IMR-90 (cell line): ENCODE measurements around the gene NTN4. TPM values are rescaled to one million over a fixed set of nuclear protein-coding genes. Genes with fewer than 3 reads are reported as not detected.
"Not testable (repeated sequence)": the region's sequence is repeated elsewhere in the genome, so short reads cannot be mapped to it uniquely, and the experiment has no call there.

Experiments
- ATAC-seq: fragments of 200-7000 bp; cut with Tn5 transposase; 2 replicates; pipeline ENCODE4 v1.9.1; 2020; ENCODE audit warnings: low read depth, mild to moderate bottlenecking, moderate library complexity
- BruUV-seq: library from RNA; stranded (reverse); fragments of 400-500 nt; replicated peaks from 2 replicates; lab custom pipeline; 2021; lab: Mats Ljungman, UMichigan
- CTCF ChIA-PET: fragments of 300-600 bp; formaldehyde crosslinking; extraction: SDS; loops from one replicate; lab custom pipeline; 2021; ENCODE audit warnings: antibody characterized with exemption; lab: Yijun Ruan, JAX
- POLR2A ChIA-PET: fragments of 300-600 bp; sonication (Branson Sonifier 250); formaldehyde crosslinking; loops from one replicate; lab custom pipeline; 2022; ENCODE audit warnings: antibody characterized with exemption; ENCODE audit not compliant: unreplicated experiment; lab: Charles Lee
- DNase-seq: peaks from one replicate; pipeline ENCODE4 v3.0.0; 2013
- H2AFZ ChIP-seq: replicated peaks from 2 replicates; pipeline ENCODE3; 2013; ENCODE audit warnings: low read length, mild to moderate bottlenecking; ENCODE audit not compliant: poor library complexity
- H2AK5ac ChIP-seq: 2 replicates; pipeline ENCODE4 v1.6.1; 2013; ENCODE audit warnings: low read depth, low read length, inconsistent platforms
- H2AK9ac ChIP-seq: replicated peaks from 2 replicates; pipeline ENCODE3; 2013; ENCODE audit warnings: mild to moderate bottlenecking, low read depth, low read length, moderate library complexity; ENCODE audit not compliant: poor library complexity
- H2BK120ac ChIP-seq: 2 replicates; pipeline ENCODE4 v1.6.1; 2013; ENCODE audit warnings: low read depth, low read length, inconsistent platforms
- H2BK15ac ChIP-seq: 3 replicates; pipeline ENCODE4 v1.6.1; 2013; ENCODE audit warnings: low read depth, low read length, inconsistent platforms
- H2BK20ac ChIP-seq: 2 replicates; pipeline ENCODE4 v1.6.1; 2013; ENCODE audit warnings: low read depth, mild to moderate bottlenecking, inconsistent platforms, low read length, moderate library complexity
- H2BK5ac ChIP-seq: 2 replicates; pipeline ENCODE4 v1.6.1; 2013; ENCODE audit warnings: mild to moderate bottlenecking, low read depth, low read length, inconsistent platforms; ENCODE audit not compliant: poor library complexity, severe bottlenecking
- H3K14ac ChIP-seq: replicated peaks from 2 replicates; pipeline ENCODE4 v1.6.1; 2013; ENCODE audit warnings: low read depth, low read length, inconsistent platforms
- H3K18ac ChIP-seq: 2 replicates; pipeline ENCODE4 v1.6.1; 2013; ENCODE audit warnings: low read depth, low read length, control low read depth
- H3K23ac ChIP-seq: 2 replicates; pipeline ENCODE4 v1.6.1; 2013; ENCODE audit warnings: low read depth, low read length, inconsistent platforms
- H3K27ac ChIP-seq: 2 replicates; pipeline ENCODE4 v1.5.1; 2013; ENCODE audit warnings: mild to moderate bottlenecking, control low read depth, low read length; ENCODE audit not compliant: insufficient read depth
- H3K27me3 ChIP-seq: 2 replicates; pipeline ENCODE4 v1.6.1; 2013; ENCODE audit warnings: low read length; ENCODE audit not compliant: control insufficient read depth, insufficient read depth
- H3K36me3 ChIP-seq: 2 replicates; pipeline ENCODE4 v1.6.1; 2013; ENCODE audit warnings: low read length, mixed read lengths; ENCODE audit not compliant: control insufficient read depth, insufficient read depth
- H3K4ac ChIP-seq: 2 replicates; pipeline ENCODE4 v1.6.1; 2013; ENCODE audit warnings: low read depth, low read length, inconsistent platforms
- H3K4me1 ChIP-seq: 2 replicates; pipeline ENCODE4 v1.6.1; 2013; ENCODE audit warnings: low read length, mixed read lengths; ENCODE audit not compliant: control insufficient read depth, insufficient read depth
- H3K4me2 ChIP-seq: 2 replicates; pipeline ENCODE4 v1.6.1; 2013; ENCODE audit warnings: low read depth, mild to moderate bottlenecking, control low read depth, low read length, moderate library complexity
- H3K4me3 ChIP-seq: 2 replicates; pipeline ENCODE4 v1.5.1; 2013; ENCODE audit warnings: low read depth, mild to moderate bottlenecking, control low read depth, low read length, moderate library complexity; ENCODE audit not compliant: insufficient read depth
- H3K56ac ChIP-seq: 2 replicates; pipeline ENCODE4 v1.6.1; 2013; ENCODE audit warnings: low read length, inconsistent platforms; ENCODE audit not compliant: insufficient read depth; ENCODE audit errors: extremely low read depth
- H3K79me1 ChIP-seq, 2 experiments: 2 replicates each; pipeline ENCODE4 v1.6.1; 2013; ENCODE audit warnings: low read length in 2 of 2, inconsistent platforms in 1 of 2, low read depth in 1 of 2
- H3K9ac ChIP-seq: 2 replicates; pipeline ENCODE4 v1.6.1; 2013; ENCODE audit warnings: low read depth, low read length, control low read depth
- H3K9me1 ChIP-seq: 2 replicates; pipeline ENCODE4 v1.6.1; 2013; ENCODE audit warnings: low read length, inconsistent platforms; ENCODE audit not compliant: insufficient read depth
- H3K9me3 ChIP-seq: 2 replicates; pipeline ENCODE4 v1.6.1; 2013; ENCODE audit warnings: low read length; ENCODE audit not compliant: control insufficient read depth, insufficient read depth
- H4K20me1 ChIP-seq: 2 replicates; pipeline ENCODE4 v1.6.1; 2013; ENCODE audit warnings: low read length, inconsistent platforms; ENCODE audit not compliant: insufficient read depth
- H4K5ac ChIP-seq: 2 replicates; pipeline ENCODE4 v1.6.1; 2013; ENCODE audit warnings: mild to moderate bottlenecking, low read depth, low read length, control low read depth
- H4K8ac ChIP-seq, 2 experiments: 2 replicates each; pipeline ENCODE4 v1.6.1; 2013; ENCODE audit warnings: low read depth in 2 of 2, low read length in 2 of 2, control low read depth in 1 of 2, inconsistent platforms in 1 of 2
- H4K91ac ChIP-seq: 2 replicates; pipeline ENCODE4 v1.6.1; 2013; ENCODE audit warnings: low read depth, low read length, inconsistent platforms; ENCODE audit not compliant: insufficient read depth
- WGBS, 2 experiments: methylation state at CpG; one replicate each; pipeline versions ENCODE4 v1.1.5 to v1.1.7; 2013; ENCODE audit warnings: missing lambda C conversion rate in 2 of 2; ENCODE audit not compliant: insufficient read length in 1 of 2; ENCODE audit errors: extremely low coverage in 2 of 2; 5-methylcytosine and 5-hydroxymethylcytosine counted together
- dilution Hi-C: fragments of 300-500 bp; cut with HindIII; formaldehyde crosslinking; loops from one replicate; pipeline ENCODE4 v1.14.3; 2018; ENCODE audit warnings: low sequenced_read_pairs; ENCODE audit not compliant: unreplicated experiment
- in situ Hi-C: fragments of 300-500 bp; cut with MboI; formaldehyde crosslinking; loops from 3 replicates; pipeline ENCODE4 v1.14.3; 2019; ENCODE audit warnings: low sequenced_read_pairs, inconsistent platforms, mixed read lengths
- intact Hi-C: fragments of 100-400 bp; cut with micrococcal nuclease; formaldehyde crosslinking; loops from 2 replicates; pipeline ENCODE4 v1.10.0; 2022
- polyA plus RNA-seq, 3 experiments: library from polyadenylated mRNA; depleted of rRNA; stranded (reverse); fragments of >200 nt; gene quantifications; 2 replicates each; pipeline ENCODE4 v1.2.3, GENCODE V29; 2012; ENCODE audit warnings: low replicate concordance in 1 of 3
- total RNA-seq: library from RNA; depleted of rRNA; stranded (reverse); fragments of >200 nt; gene quantifications from 2 replicates; pipeline ENCODE4 v1.2.3, GENCODE V29; 2012

Gene NTN4
- total and polyA plus RNA-seq, 2 of the 4 experiments (the other 2 are of a cell fraction): 54.6 to 56.6 TPM

DNA sequence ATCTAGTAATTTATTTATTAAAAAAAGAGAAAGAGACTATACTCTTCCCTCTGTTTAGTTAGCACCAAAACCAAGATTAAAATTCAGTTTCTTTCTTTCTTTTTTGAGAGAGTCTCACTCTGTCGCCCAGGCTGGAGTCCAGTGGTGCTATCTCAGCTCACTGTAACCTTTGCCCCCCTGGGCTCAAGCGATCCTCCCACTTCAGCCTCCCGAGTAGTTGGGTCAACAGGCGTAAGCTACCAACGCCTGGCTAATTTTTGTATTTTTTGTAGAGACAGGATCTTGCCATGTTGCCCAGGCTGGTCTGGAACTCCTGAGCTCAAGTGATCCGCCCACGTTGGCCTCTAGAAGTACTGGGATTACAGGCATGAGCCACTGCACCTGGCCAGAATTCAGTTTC is 174.1 kb downstream of the NTN4 start:
- in situ Hi-C loops: loop anchor here (25.0 kb wide), 1 partner anchor 596 kb away; no protein-coding TSS in a partner anchor
- H3K9me1 ChIP-seq, H3K36me3 ChIP-seq, H4K91ac ChIP-seq, ATAC-seq, H3K27me3 ChIP-seq, H3K18ac ChIP-seq, H3K56ac ChIP-seq, H3K27ac ChIP-seq, BruUV-seq, H2AK5ac ChIP-seq, H2BK20ac ChIP-seq, H3K9me3 ChIP-seq, DNase-seq, H3K4me3 ChIP-seq, H3K79me1 ChIP-seq, H2BK5ac ChIP-seq, H4K20me1 ChIP-seq, H2BK15ac ChIP-seq, H3K4me1 ChIP-seq, H2AFZ ChIP-seq, H3K4ac ChIP-seq, H2AK9ac ChIP-seq, dilution Hi-C loops, H3K14ac ChIP-seq, H3K9ac ChIP-seq, H4K8ac ChIP-seq, H3K4me2 ChIP-seq, H2BK120ac ChIP-seq, POLR2A ChIA-PET, H4K5ac ChIP-seq, H3K23ac ChIP-seq, intact Hi-C loops: not testable (repeated sequence)
- CTCF ChIA-PET: interaction anchor here (1.1 kb wide), 1 partner anchor 178 kb away, joined by 3 read pairs; no protein-coding TSS in a partner anchor
- WGBS, 2 experiments: no CpG with 5 or more reads among the region's 7 CpGs
